NOMO-1 (cell line): ENCODE data around the gene NFYB.
A peak's percentile ranks its signal among the peaks of the same experiment; 100 is the strongest.
"Not testable (repeated sequence)": the region's sequence is repeated elsewhere in the genome, so short reads cannot be mapped to it uniquely, and the experiment has no call there.

ENCODE experiments used
- DNase-seq, 2 experiments: peaks; one replicate each; lab custom pipeline; 2025; ENCODE audit not compliant: unreplicated experiment in 2 of 2; lab: John Stamatoyannopoulos, UW

The NFYB gene

GRCh38 chr12:104137902-104138796 is at the start of gene NFYB:
NFYB (minus strand) TSS chr12:104138210; CDS start chr12:104135453, 2,757 bp downstream.
- peak; percentile 87 to 96 for DNase-seq

- DNase-seq, result no peak
These were observed 49.6 kb upstream of the NFYB start for GRCh38 chr12:104187446-104188155.

- no peak for DNase-seq
These were observed 45.4 kb upstream of the NFYB start for GRCh38 chr12:104183443-104183842.

GRCh38 chr12:104182621-104183378 is 44.8 kb upstream of the NFYB start:
- DNase-seq, result no peak

GRCh38 chr12:104182144-104182543 is 44.1 kb upstream of the NFYB start:
- DNase-seq, result no peak

- no peak for DNase-seq
These were observed 43.3 kb upstream of the NFYB start for GRCh38 chr12:104181313-104181712.

- no peak for DNase-seq
These were observed 42.4 kb upstream of the NFYB start for GRCh38 chr12:104180374-104180773.

- peak; percentile 79 to 87 for DNase-seq
These were observed 39.9 kb upstream of the NFYB start for GRCh38 chr12:104177663-104178501.

GRCh38 chr12:104177336-104177662 is 39.3 kb upstream of the NFYB start:
- no peak for DNase-seq

GRCh38 chr12:104175726-104176247 is 37.8 kb upstream of the NFYB start:
- peak in 1 of 2 experiments; percentile 42 for DNase-seq

- not testable (repeated sequence) for DNase-seq
These were observed 35.8 kb upstream of the NFYB start for GRCh38 chr12:104173804-104174203.

- no peak for DNase-seq
These were observed 34.5 kb upstream of the NFYB start for GRCh38 chr12:104172570-104172947.

- no peak for DNase-seq
These were observed 34.0 kb upstream of the NFYB start for GRCh38 chr12:104171785-104172569.

- DNase-seq, result no peak
These were observed 30.6 kb upstream of the NFYB start for GRCh38 chr12:104168596-104168995.

- DNase-seq, result no peak
These were observed 29.8 kb upstream of the NFYB start for GRCh38 chr12:104167519-104168458.

- DNase-seq, result no peak
These were observed 28.5 kb upstream of the NFYB start for GRCh38 chr12:104166465-104166864.

GRCh38 chr12:104165801-104166200 is 27.8 kb upstream of the NFYB start:
- DNase-seq, result no peak

GRCh38 chr12:104164634-104165033 is 26.6 kb upstream of the NFYB start:
- DNase-seq, result no peak
